GM19468 (cell line): ENCODE measurements around the gene PNMA1.

Experiments
- ATAC-seq: cut with Tn5 transposase; IDR thresholded peaks from one replicate; pipeline ENCODE4 v1.9.1; 2021; ENCODE audit warnings: mild to moderate bottlenecking, moderate library complexity, moderate number of reproducible peaks; ENCODE audit not compliant: unreplicated experiment; ENCODE audit errors: extremely low read depth

Gene PNMA1

DNA sequence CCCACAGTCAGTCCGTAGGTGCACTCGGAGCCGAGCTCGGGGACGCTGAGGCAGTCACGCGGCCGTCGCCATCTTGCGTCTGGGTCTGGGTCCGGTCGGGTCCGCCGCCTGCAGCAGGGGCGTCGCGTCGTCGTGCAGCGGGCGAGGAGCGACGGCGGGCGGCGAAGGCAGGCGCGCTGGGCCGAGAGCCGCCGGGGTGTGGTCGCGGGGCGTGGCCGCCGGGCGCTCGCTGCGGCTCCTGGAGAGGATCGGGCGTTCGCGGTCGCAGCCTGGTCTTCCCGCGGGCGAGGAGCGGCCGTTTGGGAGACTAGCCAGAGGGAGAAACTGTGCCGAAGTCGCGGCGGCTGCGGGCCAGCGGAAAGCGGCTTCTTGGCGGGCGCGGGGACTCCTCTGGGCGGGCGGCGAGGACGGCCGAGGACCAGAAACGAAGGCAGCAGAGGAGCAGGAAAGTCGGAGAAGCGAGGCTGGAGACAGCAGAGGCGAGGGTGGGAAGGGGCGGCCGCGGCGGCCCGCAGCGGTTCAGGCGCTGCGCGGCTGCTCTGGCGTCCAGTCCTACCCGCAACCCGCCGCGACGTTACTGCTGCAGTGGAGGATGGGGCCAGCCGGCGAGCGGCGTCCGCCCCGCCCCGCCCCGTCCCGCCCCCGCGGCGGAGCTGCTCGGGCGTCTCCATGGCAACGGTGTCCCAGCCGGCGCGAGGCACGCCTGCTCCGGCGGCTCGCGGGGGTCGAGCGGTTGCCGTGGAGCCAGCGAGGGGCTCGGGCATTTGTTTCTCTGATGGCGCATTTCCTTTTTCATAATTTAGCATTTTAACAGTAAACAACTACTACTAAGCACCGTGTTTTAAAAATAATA is at the start of gene PNMA1:
PNMA1 (minus strand) TSS at position 582 of the 853 bp plus-strand sequence. CDS start 745 bp downstream, outside the sequence.
- ATAC-seq, result peak; percentile 41

- ATAC-seq, result no peak
Measured at GRCh38 chr14:73763396-73763795, 49.2 kb upstream of the PNMA1 start.

GRCh38 chr14:73762375-73762822 is 48.2 kb upstream of the PNMA1 start:
- ATAC-seq, result no peak

- ATAC-seq, result no peak
Measured at GRCh38 chr14:73761618-73762355, 47.6 kb upstream of the PNMA1 start.

DNA sequence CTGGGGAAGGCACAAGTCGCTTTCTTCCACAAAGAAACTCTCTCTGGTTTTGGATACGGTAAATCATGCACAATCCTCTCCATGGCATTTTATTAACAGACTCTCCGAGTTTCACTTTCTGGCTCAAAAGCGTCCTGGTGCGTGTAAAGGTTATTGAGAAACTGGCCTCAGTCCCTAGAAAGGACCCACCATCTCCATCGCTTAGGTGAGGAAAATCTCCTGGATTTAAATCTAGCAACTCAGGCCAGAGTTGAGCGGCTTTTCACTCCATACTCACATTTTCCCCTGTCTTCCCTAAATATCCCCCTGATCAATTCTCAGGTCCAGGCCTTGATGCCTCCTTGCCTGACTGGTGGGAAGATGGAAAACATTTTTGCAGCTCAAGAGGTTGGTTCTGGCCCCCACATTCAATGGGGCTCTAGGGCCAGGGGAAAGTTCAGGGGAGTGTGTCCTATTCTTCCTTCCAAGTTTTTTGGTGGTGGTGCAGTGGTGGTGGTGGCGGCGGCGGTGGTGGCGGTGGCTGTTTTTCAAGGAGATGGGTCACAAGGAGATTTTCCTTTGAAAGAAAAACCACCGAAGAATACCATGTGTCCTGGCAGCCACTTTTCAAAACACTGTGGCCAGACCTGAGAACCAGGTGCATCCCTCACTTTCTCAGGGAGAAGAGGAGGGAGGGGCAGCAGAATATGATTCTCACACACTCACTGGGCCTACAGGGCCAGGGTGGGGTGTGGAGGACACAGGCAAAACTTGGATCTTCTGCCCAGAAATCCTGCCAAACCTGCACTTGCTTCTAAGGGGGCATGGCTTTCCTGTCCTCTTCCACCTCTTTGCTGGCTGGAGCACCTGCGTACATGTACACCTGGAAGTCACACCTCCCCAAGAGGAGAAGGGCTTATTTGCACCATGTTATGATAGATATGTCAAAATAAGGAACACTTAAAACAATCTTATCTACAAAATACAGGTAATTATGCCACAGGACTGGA is 46.7 kb upstream of the PNMA1 start:
- ATAC-seq, result no peak

- peak; percentile 23 for ATAC-seq
Measured at GRCh38 chr14:73759714-73760597, 45.8 kb upstream of the PNMA1 start.

DNA sequence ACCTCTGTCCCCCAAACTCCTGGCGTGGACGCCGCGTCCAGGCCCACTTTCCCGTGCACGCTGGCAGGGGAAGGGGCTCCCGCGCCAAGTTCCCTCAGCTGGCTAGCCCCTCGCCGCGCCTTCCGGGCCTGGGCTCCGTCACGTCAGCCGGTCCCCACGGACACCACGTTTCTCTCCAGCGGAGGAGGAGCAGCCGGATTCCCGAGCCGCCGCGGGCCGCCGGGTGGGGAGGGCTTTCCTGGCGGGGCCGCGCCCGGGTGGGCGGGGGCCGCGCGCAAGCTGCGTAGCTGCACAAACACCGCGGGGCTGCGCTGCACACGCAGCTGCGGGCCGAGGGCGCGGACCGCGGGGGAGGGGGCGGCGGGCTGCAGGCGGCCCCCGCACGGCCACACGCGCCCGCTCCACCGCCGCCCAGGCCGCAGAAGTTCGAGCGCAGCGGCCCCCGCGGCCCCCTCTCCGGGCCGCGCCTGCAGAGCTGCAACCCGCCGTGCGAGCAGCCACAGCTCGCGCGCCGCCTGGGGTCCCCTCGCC is 45.1 kb upstream of the PNMA1 start:
- ATAC-seq, result no peak

DNA sequence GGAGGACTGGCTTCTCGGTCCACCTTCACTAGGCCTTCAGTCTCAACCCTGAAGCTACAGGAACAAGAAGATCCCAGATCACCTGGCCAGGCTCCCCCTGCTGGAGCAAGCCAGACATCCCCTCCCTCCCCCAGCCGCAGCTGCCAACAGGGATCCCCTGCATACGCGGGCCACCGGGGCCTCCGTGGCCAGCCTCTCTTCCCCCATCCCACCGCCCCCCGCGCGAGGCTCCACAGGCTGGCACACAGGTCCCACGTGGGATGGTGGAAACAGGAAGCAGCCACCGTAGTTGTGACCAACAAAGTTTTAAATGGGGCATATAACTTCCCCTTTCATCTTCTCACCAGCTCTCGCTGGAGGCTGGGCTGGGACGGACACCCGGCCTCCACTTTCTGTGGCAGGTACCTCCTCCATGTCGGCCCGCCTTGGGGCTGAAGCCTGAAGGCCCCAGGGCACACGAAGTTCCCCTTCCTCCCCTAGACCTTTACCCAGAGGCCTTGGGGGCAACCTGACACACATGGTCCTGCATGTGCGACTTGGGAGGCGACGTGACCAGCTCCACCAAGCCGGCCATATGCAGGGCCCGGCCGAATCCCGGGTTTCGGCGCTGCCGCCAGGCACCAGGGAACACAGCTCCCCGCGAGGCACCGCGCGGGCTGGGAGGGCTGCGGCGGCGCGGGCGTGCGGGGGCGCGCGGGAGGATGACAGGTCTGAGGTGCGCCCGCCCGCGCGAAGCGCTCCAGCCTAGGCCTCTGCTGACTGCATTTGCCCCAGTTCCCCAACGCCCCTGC is 44.4 kb upstream of the PNMA1 start:
- ATAC-seq, result no peak

DNA sequence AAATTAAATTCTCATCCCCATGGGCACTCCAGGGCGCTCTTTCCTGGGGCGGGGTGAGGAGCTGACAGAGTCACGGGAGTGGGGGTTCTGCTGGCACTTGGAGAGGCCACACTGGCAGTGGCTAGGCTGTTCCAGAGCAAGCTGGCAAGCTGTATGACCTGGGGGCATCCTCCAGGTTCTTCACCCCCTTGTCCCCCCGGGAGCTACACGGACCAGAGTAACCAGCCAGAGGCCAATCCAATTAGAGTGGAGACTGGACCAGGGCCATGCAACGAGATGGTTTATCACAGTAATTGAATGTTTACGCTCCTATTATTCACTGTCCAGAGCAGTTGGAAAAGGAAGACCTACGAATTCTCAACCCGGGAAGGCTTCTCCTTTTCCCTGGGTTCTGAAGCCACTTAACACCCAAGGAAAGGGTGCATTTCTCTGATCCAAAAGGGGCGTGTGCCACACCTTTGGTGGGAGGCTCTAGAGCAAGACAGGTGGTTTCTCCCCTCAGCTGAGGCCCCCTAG is 43.8 kb upstream of the PNMA1 start:
- no peak for ATAC-seq

DNA sequence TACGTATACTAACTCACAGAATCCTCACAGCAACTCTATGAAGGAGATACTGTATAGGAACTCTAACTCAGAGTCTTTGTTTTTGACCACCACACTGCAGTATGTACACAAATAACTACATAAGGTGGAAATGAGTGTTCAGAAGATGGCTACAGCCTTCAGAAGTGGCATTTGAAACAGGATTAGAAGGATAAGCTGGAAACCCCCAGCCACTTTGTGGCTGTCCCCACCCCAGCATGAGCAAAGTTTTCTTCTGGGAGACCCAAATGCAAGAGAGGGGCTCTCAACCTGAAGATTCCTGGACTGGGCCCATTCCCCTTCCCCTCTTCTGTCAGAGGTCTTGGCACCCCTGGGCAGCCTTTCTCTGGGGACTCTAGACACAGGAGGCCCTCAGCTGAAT is 43.2 kb upstream of the PNMA1 start:
- no peak for ATAC-seq

GRCh38 chr14:73755434-73756014 is 41.3 kb upstream of the PNMA1 start:
- ATAC-seq, result no peak

GRCh38 chr14:73754911-73755360 is 40.8 kb upstream of the PNMA1 start:
- no peak for ATAC-seq

DNA sequence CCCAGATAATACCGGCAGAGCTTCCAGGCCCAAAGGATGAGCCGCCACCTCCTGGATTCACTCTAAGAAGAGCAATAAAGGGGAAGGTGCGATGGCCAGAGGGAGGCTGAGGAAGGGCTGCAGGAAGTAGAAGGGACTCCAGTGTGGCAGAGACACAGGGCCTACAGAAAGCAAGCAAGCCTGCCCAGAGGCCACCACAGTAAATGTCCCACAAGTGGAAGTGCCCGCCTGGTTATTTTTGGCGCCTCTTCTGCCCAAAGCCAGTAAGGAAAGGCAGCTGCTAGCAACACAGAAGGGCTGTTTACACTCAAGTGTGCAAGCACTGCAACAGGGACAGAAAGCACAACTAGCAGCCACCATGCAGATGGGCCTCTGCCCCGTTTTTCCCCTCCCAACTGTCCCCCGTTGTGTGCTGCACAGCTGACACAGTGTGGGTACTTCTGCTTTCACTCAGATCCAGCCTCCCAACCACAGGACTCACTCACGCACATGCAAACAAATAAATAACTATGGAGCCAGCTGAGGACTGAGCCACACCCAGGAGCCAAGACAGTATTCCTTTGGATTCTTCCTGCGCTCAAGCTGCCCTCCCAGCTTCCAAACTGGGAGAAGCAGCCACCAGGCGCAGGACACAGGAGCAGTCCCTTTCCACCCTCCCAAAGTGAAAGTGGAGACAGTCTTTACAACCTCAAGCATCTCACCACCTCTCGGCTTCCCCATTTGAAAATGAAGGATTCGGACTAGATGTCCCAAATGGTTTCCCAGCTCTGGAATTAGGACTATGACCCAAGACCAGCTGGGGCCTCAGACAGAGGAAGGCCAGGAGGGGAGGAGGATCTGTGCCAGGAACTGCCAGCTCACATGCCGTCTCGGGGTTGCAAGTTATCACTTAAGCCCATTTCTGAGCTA is 40.0 kb upstream of the PNMA1 start:
- peak; percentile 33 for ATAC-seq

DNA sequence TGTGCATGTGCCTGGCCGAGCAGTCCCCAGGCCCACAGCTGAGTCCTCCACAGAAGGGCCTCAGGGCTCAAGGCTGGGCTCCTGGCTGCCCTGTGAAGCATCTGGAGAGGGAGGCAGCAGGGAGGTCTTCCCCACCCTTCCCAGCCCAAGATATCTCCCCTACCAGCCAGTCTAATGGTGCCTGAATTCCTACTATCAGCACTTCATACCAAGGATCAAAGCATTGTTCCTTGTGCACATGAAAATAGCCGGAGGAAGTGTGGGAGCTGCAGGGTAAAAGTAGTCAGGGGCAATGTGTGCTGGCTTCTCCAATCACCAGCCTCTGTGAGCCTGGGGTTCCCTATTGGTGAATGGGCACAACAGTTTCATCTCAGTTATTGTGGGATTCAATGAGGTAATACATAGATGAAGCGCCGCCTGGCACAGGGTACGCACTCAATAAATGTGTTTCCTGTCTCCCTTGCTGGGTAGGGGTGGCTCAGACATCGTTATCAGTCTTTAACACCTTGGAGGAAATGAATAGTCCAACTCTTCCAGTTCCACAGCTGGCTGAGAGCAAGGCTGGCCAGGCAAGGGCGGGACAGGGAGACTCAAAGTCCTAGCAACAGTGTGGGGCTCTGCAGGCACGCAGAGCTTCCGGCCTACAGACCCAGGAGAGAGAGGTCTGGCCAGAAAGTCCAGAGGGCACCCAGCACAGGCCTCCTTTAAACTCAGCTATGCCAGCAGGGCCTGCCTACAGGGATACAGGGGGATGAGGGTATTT is 39.1 kb upstream of the PNMA1 start:
- ATAC-seq, result no peak

DNA sequence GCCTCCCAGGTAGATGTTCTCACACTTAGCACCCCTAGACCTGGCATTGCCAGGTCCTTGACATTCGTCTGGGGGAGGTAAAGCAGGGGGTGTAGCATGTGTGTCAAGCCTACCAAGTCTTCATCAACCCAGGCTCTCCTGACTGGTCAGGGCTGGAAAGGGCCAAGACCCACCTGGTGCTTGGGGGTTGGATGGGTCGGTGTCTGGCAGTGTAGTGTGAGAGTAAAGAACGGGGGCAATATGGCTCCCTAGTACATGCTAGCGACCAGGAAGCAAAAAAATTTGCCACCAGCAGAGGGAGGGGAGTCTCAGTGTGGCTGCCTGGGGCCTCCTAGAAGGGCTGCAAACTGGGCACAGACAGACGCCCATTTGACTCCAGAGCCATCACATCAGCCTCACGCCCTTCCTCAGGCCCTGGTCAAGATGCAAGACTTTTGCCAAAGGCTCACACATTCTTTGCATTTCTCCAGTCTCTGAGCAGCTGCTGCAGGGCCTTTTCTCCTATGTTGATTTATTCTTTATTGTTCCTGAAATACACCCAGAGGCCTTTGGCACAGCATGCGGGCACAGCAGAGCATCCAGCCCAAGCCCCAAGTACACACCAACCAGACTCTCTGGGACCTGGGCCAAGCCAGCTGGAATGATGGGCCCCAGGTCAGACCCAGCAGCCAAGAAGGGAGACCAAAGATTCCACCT is 38.3 kb upstream of the PNMA1 start:
- no peak for ATAC-seq
